ENCODE results near the gene MMP8.
"Not testable (repeated sequence)": the region's sequence is repeated elsewhere in the genome, so short reads cannot be mapped to it uniquely, and the experiment has no call there.

The MMP8 gene

DNA sequence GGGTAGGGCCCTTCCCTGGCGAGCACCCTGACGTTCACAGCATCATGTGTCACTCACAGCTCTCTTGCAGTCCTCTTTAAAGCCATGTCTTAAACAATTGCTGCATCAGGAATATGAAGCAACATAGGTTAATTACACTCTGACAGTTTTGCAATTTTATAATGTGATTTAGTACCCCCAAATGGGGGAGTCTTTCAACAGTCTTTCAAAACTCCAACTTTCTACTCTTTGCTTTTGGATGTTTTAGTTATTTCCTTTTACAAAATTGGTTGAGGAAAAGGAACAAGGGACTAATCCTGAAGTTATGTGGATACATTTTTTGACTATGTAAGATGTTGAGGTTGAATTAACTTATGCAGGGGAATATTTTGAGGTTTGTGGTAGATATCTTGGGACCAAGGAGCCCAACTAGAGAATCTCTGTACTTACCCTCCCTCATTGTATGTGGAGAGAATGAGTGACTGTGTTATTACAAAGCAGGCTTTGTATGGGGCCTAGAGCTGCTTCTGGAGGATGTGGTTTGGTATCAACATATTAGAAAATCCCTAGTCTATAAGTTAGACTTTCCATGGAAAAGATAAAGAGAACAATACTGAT lies at the start of gene MMP8:
Gene MMP8, minus strand, starts transcription at position 51 of the 597 bp plus-strand sequence. CDS start 99 bp downstream, outside the sequence.
- no peak for DNase-seq

DNA sequence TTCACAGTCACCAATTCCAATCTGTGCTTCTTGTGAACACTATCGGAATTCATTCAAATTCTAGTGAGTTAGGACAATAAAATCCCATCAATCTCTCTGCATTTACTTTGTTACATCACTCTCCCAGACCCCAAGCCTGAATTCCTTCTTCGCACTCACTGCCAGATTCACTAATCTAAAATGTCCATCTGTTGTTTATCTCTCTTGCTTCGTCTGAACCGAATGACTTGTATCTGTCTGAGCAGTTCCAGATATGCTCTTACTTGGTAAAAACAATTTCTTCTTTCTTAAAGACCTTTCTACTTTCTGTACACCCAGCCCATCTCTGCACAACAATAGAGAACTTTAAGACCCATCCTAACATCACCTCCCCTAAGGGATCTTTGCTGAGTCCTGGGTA lies 48.6 kb upstream of the MMP8 start:
- DNase-seq: no peak

DNA sequence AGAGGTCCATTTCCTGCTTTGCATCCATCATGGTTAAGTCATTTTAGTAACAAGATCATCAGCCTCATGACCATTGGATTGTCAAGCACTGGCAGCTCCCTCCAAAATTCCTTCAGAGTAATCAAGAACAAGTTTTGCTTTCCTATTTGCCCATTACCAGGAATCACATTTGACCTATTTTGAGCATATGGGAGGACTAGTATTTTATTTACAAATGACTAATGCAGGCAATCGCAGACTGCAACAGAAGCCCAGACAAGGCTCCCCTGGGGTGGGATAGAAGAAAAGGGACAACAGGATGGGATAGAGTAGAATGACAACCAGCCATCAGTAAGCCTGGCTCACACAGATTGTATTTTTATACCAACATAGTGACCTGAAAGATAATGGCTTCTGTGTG lies 46.6 kb upstream of the MMP8 start:
- no peak for DNase-seq

DNA sequence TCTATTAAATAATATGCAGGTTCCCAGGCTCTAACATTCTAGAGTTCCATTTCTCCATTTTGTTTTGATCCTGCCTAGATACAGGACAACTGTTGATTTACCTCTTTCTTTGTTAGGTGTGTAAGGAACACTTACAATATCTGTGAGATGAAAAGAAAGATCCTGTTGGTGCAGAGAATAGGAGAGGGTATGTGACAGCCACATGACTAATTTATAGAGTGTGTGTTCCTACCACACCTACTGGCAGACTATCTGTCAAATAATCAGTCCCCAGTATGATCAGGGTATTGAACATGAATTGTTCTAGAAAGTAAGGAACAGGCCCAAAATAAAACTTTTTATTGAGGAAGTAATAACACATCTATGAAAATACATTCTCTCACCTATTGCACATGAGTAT lies 45.4 kb upstream of the MMP8 start:
- DNase-seq: no peak

DNA sequence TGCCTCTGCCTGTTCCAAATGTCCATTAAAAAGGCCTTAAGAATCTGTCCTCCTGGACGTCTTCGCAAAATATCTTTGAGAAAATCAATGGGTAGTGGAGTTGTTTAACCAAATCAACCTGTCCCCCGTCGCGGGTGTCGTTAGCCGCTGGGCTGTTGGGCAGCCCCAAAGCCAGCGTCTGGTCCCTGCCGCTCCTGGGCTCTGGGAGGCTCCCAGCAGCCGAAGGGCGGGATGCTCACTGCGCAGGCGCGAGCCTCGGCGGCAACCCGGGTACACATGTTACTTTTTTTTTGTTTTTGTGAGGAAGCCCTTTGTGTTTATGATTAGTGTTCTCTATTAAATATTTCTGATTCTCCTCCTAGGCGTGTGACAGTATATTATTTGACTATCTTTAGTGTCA lies 43.0 kb upstream of the MMP8 start:
- DNase-seq: no peak

DNA sequence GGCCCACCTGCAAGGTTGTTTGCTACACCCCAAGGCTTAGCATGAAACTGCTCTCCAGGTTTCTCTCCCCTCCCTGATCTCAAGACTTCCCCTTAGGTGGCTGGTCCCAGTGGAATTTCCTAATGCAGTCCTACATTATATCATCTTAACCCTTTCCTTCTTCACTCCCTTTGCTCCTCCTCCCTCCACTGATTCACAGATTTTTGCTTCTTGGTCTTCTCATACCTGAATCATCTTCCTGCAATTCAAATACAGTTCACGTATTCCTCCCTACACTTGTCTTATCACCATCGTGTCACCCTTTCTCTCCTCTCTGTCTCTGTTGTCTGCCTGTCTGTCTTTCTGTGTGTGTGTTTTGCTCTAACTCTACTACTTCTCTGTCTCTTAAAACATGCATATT lies 38.7 kb upstream of the MMP8 start:
- no peak for DNase-seq

DNA sequence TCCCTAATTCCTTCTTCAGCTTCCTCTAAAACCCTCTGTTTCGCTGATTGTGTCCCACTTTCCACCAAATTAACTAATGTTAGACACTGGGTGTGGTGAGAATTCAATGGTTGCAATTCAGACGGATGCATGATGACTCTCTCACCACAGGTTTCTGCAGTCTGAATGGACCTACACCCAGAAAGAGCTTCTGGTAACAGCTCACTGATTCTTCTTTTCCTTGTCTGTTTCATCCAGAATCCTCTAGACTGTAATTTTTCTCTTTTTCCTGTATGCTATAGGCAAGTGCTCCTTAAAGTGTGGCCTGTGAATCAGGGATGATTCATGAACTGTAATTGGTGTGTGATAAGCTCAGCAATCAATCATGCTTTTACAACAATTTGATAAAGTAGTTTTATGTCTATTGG lies 37.6 kb upstream of the MMP8 start:
- DNase-seq: no peak

- no peak for DNase-seq
Observed at GRCh38 chr11:102761646-102762238, 37.0 kb upstream of the MMP8 start.

DNA sequence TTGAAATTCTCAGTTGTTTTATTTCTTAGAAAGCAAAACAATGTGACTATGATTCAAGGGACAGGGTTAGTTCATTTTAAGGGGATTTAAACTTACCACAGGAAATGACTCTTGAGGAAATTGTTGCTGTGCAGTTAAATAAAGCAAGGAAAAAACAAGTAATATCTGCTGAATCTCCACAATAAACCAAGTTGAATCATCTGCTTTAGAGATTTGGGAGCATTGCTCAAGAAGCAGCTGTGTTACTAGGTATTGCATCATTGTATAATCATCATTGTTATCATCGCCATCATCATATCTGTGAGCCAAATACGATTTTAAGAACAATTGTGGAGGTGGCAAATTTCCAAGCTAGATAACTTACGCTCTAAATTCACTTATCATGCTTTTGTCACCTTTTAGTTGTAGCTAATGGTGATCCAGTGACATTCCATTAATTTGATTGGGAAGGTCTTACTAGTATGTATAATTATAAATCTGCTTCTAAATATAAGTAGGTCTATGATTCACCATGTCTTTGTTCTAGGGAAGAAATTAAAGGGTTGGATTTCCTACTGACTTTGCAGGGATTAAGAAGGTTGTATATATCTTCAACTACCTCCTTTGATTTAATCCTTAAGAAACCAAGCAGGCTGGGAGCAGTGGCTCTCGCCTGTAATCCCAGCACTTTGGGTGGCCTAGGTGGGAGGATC lies 35.7 kb upstream of the MMP8 start:
- DNase-seq: peak; percentile 8

GRCh38 chr11:102757823-102758549 lies 33.2 kb upstream of the MMP8 start:
- DNase-seq: no peak

GRCh38 chr11:102753267-102753666 lies 28.5 kb upstream of the MMP8 start:
- DNase-seq: no peak

DNA sequence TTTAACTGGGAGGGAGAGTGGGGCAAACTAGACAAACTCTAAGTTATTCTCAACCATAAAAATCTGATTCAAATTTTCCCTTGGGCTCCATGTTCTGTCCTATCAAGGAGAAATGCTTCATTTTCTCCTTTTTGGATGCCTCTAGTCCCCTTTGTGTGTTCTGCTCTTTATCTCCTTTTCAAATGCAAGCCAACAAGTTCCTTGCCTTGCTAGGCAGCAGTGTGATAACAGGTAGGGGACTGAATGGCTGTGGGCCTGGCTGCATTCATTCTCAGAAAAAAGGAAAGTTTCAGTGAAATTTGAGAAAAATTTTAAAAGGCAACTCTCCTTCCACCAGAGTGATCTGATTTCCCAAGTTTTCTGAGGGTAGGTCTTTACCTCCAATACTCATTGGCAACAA lies 26.9 kb upstream of the MMP8 start:
- no peak for DNase-seq

DNA sequence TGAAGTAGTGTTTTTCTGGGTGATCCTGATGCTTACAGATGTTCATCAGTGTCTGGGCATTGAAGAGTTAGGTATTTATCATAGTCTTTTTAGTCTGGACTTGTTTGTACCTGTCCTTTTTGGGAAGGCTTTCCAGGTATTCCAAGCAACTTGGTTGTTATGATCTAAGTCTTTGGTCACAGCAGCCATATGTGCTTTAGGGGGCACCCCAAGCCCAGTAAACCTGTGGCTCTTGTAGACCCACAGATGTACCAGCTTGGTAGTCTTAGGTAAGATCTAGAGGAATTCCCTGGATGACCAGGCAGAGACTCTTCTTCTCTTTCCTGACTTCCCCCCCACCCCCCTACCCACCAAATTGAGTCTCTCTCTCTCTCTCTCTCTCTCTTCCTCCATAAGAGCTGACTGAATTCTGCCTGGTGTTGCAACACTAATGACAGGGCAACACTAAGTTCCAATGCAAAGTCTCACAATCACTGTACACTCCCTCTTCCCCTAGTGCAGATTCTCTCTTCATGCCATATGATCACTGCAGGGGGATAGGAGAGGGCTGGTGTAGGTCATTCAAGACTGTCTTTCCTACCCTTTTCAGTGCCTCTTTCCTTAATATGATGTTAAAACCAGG lies 24.5 kb upstream of the MMP8 start:
- DNase-seq: no peak

- DNase-seq: not testable (repeated sequence)
Observed at GRCh38 chr11:102746746-102747578, 22.2 kb upstream of the MMP8 start.

DNA sequence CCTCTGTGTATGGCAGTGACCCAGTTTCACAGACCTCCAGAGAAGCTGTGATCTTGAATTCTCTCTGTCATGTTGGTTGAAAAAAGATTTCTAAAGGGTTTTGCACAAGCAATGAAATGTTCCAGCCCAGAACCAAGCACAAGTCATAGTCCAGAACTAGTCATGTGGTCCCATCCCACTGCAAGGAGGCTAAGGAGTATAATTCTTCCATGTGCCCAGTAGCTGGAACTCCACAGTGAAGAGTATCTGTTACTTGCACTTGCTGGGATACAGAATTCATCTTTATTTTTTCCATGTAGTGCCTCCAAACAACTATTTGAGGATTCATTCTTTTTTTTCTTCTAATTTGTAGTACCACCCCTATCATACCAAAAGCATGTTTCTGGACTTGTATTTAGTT lies 9.9 kb upstream of the MMP8 start:
- no peak for DNase-seq

DNA sequence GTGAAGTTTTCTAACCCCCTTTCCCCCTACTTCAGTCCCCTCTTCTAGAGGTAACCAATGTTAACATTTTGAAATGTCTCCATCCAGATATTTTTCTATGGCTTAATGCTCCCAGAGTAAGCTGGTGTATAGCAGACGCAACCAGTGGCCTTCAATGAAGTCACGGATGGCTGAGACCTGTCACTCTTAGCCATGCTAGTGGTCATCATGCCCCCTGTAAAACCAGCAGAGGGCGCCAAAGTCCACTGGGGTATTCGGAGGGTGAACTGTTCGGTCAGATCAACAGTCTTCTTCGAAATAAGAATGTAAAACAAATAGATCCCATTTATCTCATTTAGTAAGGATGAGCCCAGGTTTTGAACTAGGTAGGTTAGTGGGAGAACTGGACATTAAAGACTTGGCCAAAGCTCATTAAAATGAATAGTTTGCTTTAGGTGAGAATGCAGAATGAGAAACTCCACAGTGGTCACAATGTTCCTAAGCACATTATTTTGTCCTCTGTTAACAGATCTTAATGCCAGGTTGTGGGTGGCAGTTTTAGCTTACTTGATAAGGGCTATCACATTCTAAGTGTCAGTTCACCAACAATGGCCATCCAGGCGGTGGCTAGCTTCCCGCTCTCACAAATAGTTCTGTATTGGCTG lies 8.6 kb upstream of the MMP8 start:
- peak; percentile 77 for DNase-seq

DNA sequence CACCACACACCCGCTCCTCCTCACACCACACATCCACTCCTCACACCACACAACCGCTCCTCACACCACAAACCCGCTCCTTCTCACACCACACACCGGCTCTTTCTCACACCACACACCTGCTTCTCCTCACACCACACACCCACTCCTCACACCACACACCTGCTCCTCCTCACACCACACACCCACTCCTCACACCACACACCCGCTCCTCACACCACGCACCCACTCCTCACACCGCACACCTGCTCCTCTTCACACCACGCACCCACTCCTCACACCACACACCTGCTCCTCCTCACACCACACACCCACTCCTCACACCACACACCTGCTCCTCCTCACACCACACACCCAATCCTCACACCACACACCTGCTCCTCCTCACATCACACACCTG lies 6.2 kb upstream of the MMP8 start:
- not testable (repeated sequence) for DNase-seq

GRCh38 chr11:102729849-102730815 lies 5.4 kb upstream of the MMP8 start:
- no peak for DNase-seq

DNA sequence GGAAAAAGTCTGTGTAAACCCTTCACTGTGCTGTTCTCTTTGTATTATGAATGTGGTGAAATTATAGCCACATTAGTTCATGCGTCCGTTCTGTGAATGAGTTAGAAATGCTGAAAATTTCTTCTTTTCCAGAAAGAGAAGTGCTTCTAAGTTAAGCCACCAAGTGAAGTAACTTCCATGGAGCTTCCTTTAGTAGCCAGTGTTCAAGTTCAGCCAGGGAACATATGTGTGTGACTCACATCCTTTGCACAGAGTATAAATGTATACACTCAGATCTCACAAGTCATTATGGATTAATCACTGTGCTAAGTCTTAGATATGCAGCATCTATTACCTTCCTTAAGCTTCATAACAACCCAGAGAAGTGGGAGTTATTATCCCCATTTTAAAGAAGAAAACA lies 3.1 kb upstream of the MMP8 start:
- no peak for DNase-seq

GRCh38 chr11:102722821-102723220 lies 1.9 kb downstream of the MMP8 start:
- DNase-seq: no peak
